HepG2 (cell line): ENCODE data around the gene APOA1. TPM values are rescaled to one million over a fixed set of nuclear protein-coding genes. Genes with fewer than 3 reads are reported as not detected.

Source experiments
- BCL6 ChIP-seq: IDR thresholded peaks from 2 replicates; pipeline ENCODE4 v1.6.1; 2016; ENCODE audit warnings: missing genetic modification reagents, missing compliant biosample characterization
- CENPBD1 ChIP-seq: sonication (generic); formaldehyde crosslinking; IDR thresholded peaks from 2 replicates; pipeline ENCODE4 v1.8.0; 2022; ENCODE audit warnings: missing genetic modification reagents, low read depth, mild to moderate bottlenecking, borderline replicate concordance
- FOXC1 ChIP-seq: sonication (generic); formaldehyde crosslinking; IDR thresholded peaks from 2 replicates; pipeline ENCODE4 v1.8.0; 2022; ENCODE audit warnings: mild to moderate bottlenecking, missing genetic modification reagents, borderline replicate concordance
- PRDM15 ChIP-seq: sonication (generic); formaldehyde crosslinking; IDR thresholded peaks from 2 replicates; pipeline ENCODE4 v1.4.0; 2020; ENCODE audit warnings: missing genetic modification reagents
- RARG ChIP-seq: sonication (generic); formaldehyde crosslinking; IDR thresholded peaks from 2 replicates; pipeline ENCODE4 v1.4.0; 2020; ENCODE audit warnings: low read depth, mild to moderate bottlenecking, missing genetic modification reagents
- RFX3 ChIP-seq: IDR thresholded peaks from 2 replicates; pipeline ENCODE4 v1.6.1; 2016; ENCODE audit warnings: missing biosample characterization, missing genetic modification reagents
- SYNCRIP ChIP-seq: fragments of 200-400 bp; formaldehyde crosslinking; IDR thresholded peaks from 2 replicates; pipeline ENCODE4 v1.6.1; 2018; ENCODE audit warnings: mild to moderate bottlenecking, low read depth, low read length; ENCODE audit not compliant: insufficient read depth
- TAF1 ChIP-seq: sonication (generic); formaldehyde crosslinking; IDR thresholded peaks from 2 replicates; pipeline ENCODE4 v1.4.0; 2020; ENCODE audit warnings: missing genetic modification reagents
- TFAP4 ChIP-seq: sonication (generic); IDR thresholded peaks from 2 replicates; pipeline ENCODE4 v1.6.1; 2016; ENCODE audit warnings: low read depth, borderline replicate concordance
- ZNF121 ChIP-seq: sonication (generic); formaldehyde crosslinking; IDR thresholded peaks from 2 replicates; pipeline ENCODE4 v1.5.0; 2020; ENCODE audit warnings: mild to moderate bottlenecking, missing genetic modification reagents
- ZNF143 ChIP-seq: sonication (generic); formaldehyde crosslinking; IDR thresholded peaks from 2 replicates; pipeline ENCODE4 v1.4.0; 2020; ENCODE audit warnings: missing genetic modification reagents
- ZNF17 ChIP-seq: sonication (generic); formaldehyde crosslinking; IDR thresholded peaks from 2 replicates; pipeline ENCODE4 v1.5.0; 2020; ENCODE audit warnings: mild to moderate bottlenecking, missing genetic modification reagents
- ZNF251 ChIP-seq: sonication (generic); formaldehyde crosslinking; IDR thresholded peaks from 2 replicates; pipeline ENCODE4 v1.9.0; 2021; ENCODE audit warnings: mild to moderate bottlenecking, missing genetic modification reagents
- ZNF292 ChIP-seq: sonication (generic); formaldehyde crosslinking; IDR thresholded peaks from 2 replicates; pipeline ENCODE4 v1.8.1; 2022; ENCODE audit warnings: mild to moderate bottlenecking, low read depth, missing genetic modification reagents, borderline replicate concordance
- ZNF367 ChIP-seq: sonication (generic); formaldehyde crosslinking; IDR thresholded peaks from 2 replicates; pipeline ENCODE4 v1.4.0; 2020; ENCODE audit warnings: missing genetic modification reagents, borderline replicate concordance
- ZNF460 ChIP-seq: sonication (generic); formaldehyde crosslinking; IDR thresholded peaks from 2 replicates; pipeline ENCODE4 v1.5.1; 2020; ENCODE audit warnings: missing genetic modification reagents, mild to moderate bottlenecking, borderline replicate concordance
- ZNF564 ChIP-seq: sonication (generic); formaldehyde crosslinking; IDR thresholded peaks from 2 replicates; pipeline ENCODE4 v1.8.1; 2023; ENCODE audit warnings: mild to moderate bottlenecking, missing genetic modification reagents
- ZNF713 ChIP-seq: sonication (generic); formaldehyde crosslinking; IDR thresholded peaks from 2 replicates; pipeline ENCODE4 v1.4.0; 2020; ENCODE audit warnings: mild to moderate bottlenecking, missing genetic modification reagents
- polyA plus RNA-seq, 8 experiments: library from polyadenylated mRNA; depleted of rRNA in 3 of 8; stranded (reverse) in 7 of 8; unstranded in 1 of 8; fragments of >200 nt; fragmentation: Illumina TruSeq in 4 of 8; extraction: Trizol in 4 of 8; gene quantifications; 2 replicates each; pipeline versions ENCODE4 v1.2.1 to v1.2.3, GENCODE V29; 2011 to 2016; ENCODE audit warnings: low read depth in 4 of 8, missing spikeins in 1 of 8, mixed read lengths in 1 of 8; ENCODE audit not compliant: insufficient read depth in 1 of 8
- total RNA-seq, 5 experiments: library from RNA; depleted of rRNA; stranded (reverse); fragments of >200 nt; fragmentation: Illumina TruSeq; extraction: Trizol; gene quantifications; 2 replicates each; pipeline ENCODE4 v1.2.3, GENCODE V29; 2016; ENCODE audit warnings: low read depth in 1 of 5
- TF ChIP-seq, protein P1 (sequence below): sonication (generic); formaldehyde crosslinking; IDR thresholded peaks from 2 replicates; pipeline ENCODE4 v1.5.0; 2020; ENCODE audit warnings: missing genetic modification reagents
- TF ChIP-seq, protein P2 (sequence below): sonication (generic); formaldehyde crosslinking; IDR thresholded peaks from 2 replicates; pipeline ENCODE4 v1.8.0; 2022; ENCODE audit warnings: missing genetic modification reagents, mild to moderate bottlenecking, borderline replicate concordance
- TF ChIP-seq, protein P3 (sequence below): sonication (generic); formaldehyde crosslinking; IDR thresholded peaks from 2 replicates; pipeline ENCODE4 v1.5.0; 2020; ENCODE audit warnings: mild to moderate bottlenecking, missing genetic modification reagents, moderate library complexity

Gene APOA1
- total and polyA plus RNA-seq, 2 of the 13 experiments (the other 11 are each of a cell fraction or from before 2014, with no cell fraction given): 1,973 to 5,485 TPM

- TF ChIP-seq FOXC1 (peak; percentile 59; the same call in 1 of the 2 replicates), ZNF292 (peak; percentile 83; the same call in 1 of the 2 replicates), SYNCRIP (no peak), TFAP4 (peak; percentile 51; the same call in 1 of the 2 replicates), TAF1 (CRISPR knock-in tag) (peak; percentile 62; the same call in 1 of the 2 replicates), ZNF17 (CRISPR knock-in tag) (no peak), ZNF143 (CRISPR knock-in tag) (no peak), RFX3 (CRISPR knock-in tag) (no peak), CENPBD1 (CRISPR knock-in tag) (no peak), ZNF460 (CRISPR knock-in tag) (no peak), ZNF367 (no peak), BCL6 (peak; percentile 18; the same call in 1 of the 2 replicates), ZNF564 (CRISPR knock-in tag) (no peak), ZNF121 (CRISPR knock-in tag) (no peak), RARG (CRISPR knock-in tag) (no peak), PRDM15 (no peak), ZNF251 (CRISPR knock-in tag) (no peak), ZNF713 (CRISPR knock-in tag) (no peak)
- TF ChIP-seq, protein P1, sequence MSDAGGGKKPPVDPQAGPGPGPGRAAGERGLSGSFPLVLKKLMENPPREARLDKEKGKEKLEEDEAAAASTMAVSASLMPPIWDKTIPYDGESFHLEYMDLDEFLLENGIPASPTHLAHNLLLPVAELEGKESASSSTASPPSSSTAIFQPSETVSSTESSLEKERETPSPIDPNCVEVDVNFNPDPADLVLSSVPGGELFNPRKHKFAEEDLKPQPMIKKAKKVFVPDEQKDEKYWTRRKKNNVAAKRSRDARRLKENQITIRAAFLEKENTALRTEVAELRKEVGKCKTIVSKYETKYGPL (CRISPR knock-in tag): no peak
- TF ChIP-seq, protein P2, sequence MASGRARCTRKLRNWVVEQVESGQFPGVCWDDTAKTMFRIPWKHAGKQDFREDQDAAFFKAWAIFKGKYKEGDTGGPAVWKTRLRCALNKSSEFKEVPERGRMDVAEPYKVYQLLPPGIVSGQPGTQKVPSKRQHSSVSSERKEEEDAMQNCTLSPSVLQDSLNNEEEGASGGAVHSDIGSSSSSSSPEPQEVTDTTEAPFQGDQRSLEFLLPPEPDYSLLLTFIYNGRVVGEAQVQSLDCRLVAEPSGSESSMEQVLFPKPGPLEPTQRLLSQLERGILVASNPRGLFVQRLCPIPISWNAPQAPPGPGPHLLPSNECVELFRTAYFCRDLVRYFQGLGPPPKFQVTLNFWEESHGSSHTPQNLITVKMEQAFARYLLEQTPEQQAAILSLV (CRISPR knock-in tag): peak; percentile 35; the same call in 1 of the 2 replicates
- TF ChIP-seq, protein P3, sequence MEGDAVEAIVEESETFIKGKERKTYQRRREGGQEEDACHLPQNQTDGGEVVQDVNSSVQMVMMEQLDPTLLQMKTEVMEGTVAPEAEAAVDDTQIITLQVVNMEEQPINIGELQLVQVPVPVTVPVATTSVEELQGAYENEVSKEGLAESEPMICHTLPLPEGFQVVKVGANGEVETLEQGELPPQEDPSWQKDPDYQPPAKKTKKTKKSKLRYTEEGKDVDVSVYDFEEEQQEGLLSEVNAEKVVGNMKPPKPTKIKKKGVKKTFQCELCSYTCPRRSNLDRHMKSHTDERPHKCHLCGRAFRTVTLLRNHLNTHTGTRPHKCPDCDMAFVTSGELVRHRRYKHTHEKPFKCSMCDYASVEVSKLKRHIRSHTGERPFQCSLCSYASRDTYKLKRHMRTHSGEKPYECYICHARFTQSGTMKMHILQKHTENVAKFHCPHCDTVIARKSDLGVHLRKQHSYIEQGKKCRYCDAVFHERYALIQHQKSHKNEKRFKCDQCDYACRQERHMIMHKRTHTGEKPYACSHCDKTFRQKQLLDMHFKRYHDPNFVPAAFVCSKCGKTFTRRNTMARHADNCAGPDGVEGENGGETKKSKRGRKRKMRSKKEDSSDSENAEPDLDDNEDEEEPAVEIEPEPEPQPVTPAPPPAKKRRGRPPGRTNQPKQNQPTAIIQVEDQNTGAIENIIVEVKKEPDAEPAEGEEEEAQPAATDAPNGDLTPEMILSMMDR (CRISPR knock-in tag): peak; percentile 99
Observed at GRCh38 chr11:116791002-116791812, 46.2 kb downstream of the APOA1 start (continued).
